Stomach (tissue), 9 donors: Measurements from ENCODE around the gene ELF5. TPM values are rescaled to one million over a fixed set of nuclear protein-coding genes. Genes with fewer than 3 reads are reported as not detected.

ENCODE experiments used
- DNase-seq, 2 donors: peaks; one replicate each; pipeline versions ENCODE4 v3.0.0 to v3.0.0-alpha.2; 2013 to 2019
- H3K27ac ChIP-seq, 5 donors: fragments of 200-600 bp in 4 of 5; sonication (generic) in 4 of 5; one replicate each; pipeline ENCODE4 v1.5.1; 2013 to 2019; ENCODE audit warnings: mild to moderate bottlenecking in 1 of 5, moderate library complexity in 1 of 5
- H3K27me3 ChIP-seq, 3 donors: fragments of 200-600 bp; sonication (generic); one replicate each; pipeline ENCODE4 v1.5.1; 2017 to 2019; ENCODE audit warnings: mixed run types in 1 of 3
- H3K36me3 ChIP-seq, 4 donors: fragments of 200-600 bp; sonication (generic); 1 replicate in 3 of 4; 2 replicates in 1 of 4; pipeline ENCODE4 v1.5.1; 2016 to 2019
- H3K4me1 ChIP-seq, 4 donors: fragments of 200-600 bp; sonication (generic); one replicate each; pipeline ENCODE4 v1.5.1; 2016 to 2019
- H3K4me3 ChIP-seq, 4 donors: fragments of 200-600 bp; sonication (generic) in 3 of 4; one replicate each; pipeline ENCODE4 v1.5.1; 2016 to 2019; ENCODE audit warnings: mild to moderate bottlenecking in 1 of 4
- H3K9me3 ChIP-seq, 4 donors: fragments of 200-600 bp; sonication (generic); one replicate each; pipeline ENCODE4 v1.5.1; 2016 to 2019
- CTCF ChIP-seq, 7 experiments: fragments of 450-650 bp in 4 of 7; fragments of 200-600 bp in 3 of 7; sonication (generic) in 3 of 7; IDR thresholded peaks; one replicate each; pipeline ENCODE4 v1.5.1; 2016 to 2019; ENCODE audit warnings: antibody characterized with exemption in 7 of 7, control low read depth in 2 of 7, mild to moderate bottlenecking in 1 of 7
- EP300 ChIP-seq: sonication (generic); formaldehyde crosslinking; IDR thresholded peaks from one replicate; pipeline ENCODE4 v1.6.1; 2017; ENCODE audit warnings: antibody characterized with exemption
- POLR2A ChIP-seq, 4 donors: fragments of 450-650 bp; IDR thresholded peaks; one replicate each; pipeline ENCODE4 v1.6.1; 2016; ENCODE audit warnings: antibody characterized with exemption in 4 of 4, control low read depth in 2 of 4, mild to moderate bottlenecking in 1 of 4, moderate library complexity in 1 of 4
- POLR2AphosphoS5 ChIP-seq, 3 donors: sonication (generic); formaldehyde crosslinking; IDR thresholded peaks; one replicate each; pipeline ENCODE4 v1.6.1; 2016; ENCODE audit warnings: antibody characterized with exemption in 3 of 3
- WGBS, 5 donors: extraction: QIAGEN DNeasy Blood & Tissue Kit in 3 of 5; methylation state at CpG; one replicate each; pipeline versions ENCODE4 v1.1.5 to v1.1.7; 2013 to 2018; 5-methylcytosine and 5-hydroxymethylcytosine counted together
- intact Hi-C: fragments of 100-400 bp; cut with DNase I; formaldehyde crosslinking; loops from one replicate; pipeline ENCODE4 v1.15.1; 2023; ENCODE audit warnings: low total_unique reads
- polyA plus RNA-seq, 3 donors: library from polyadenylated mRNA; stranded (reverse); fragments of 200-250 nt; gene quantifications; one replicate each; pipeline ENCODE4 v1.2.3, GENCODE V29; 2013
- total RNA-seq, 5 donors: library from RNA; depleted of rRNA; stranded (reverse); fragments of >200 nt; gene quantifications; one replicate each; pipeline versions ENCODE4 v1.1.0 to v1.2.3, GENCODE V29; 2014 to 2016
- donor health status: healthy with polysubstance abuse.
- donor health status: Bipolar disorder and iron deficiency.
- donor health status: healthy.

ELF5 gene
- total and polyA plus RNA-seq, 8 donors, result 0.19 to 0.78 (median 0.55) TPM; not detected in 5

GRCh38 chr11:34516247-34517040, 2.9 kb upstream of the ELF5 start:
- intact Hi-C loops, result no loop called here
- no peak for DNase-seq
- no peaks in the 10 kb centered on the region for H3K36me3 ChIP-seq
- H3K9me3 ChIP-seq, result no peaks in the 10 kb centered on the region
- no peak for TF ChIP-seq EP300
- WGBS, 5 donors, result 85 to 92% (median 89%) methylated on average over 6 of the region's 6 CpGs
- no peaks in the 10 kb centered on the region for H3K27me3 ChIP-seq
- H3K27ac ChIP-seq, result no peak overlapping the region
- H3K4me3 ChIP-seq, result no peak overlapping the region
- peaks cover 0 to 4% (median 0%) of the 10 kb centered on the region in 4 donors for H3K4me1 ChIP-seq

GRCh38 chr11:34514597-34514996, 1.0 kb upstream of the ELF5 start:
- Histone ChIP-seq H3K4me1 (peaks cover 0 to 4% (median 0%) of the 10 kb centered on the region in 4 donors), H3K36me3 (no peaks in the 10 kb centered on the region), H3K9me3 (no peaks in the 10 kb centered on the region), H3K4me3 (no peak overlapping the region), H3K27me3 (no peaks in the 10 kb centered on the region), H3K27ac (no peak overlapping the region)
- 82 to 89% (median 87%) methylated on average over 7 of the region's 7 CpGs for WGBS, 5 donors
- intact Hi-C loops, result no loop called here
- TF ChIP-seq CTCF (IDR thresholded peaks at IDR 0.05) (no peak), EP300 (no peak), POLR2AphosphoS5 (IDR thresholded peaks at IDR 0.05) (no peak), POLR2A (IDR thresholded peaks at IDR 0.05) (no peak)
- no peak for DNase-seq

GRCh38 chr11:34512840-34513681, 533 bp downstream of the ELF5 start:
- 43 to 66% (median 53%) methylated on average over 23 to 24 of the region's 24 CpGs for WGBS, 5 donors
- Histone ChIP-seq H3K36me3 (no peaks in the 10 kb centered on the region), H3K9me3 (no peaks in the 10 kb centered on the region), H3K4me3 (no peak overlapping the region), H3K27me3 (no peaks in the 10 kb centered on the region), H3K4me1 (peaks cover 0 to 4% (median 0%) of the 10 kb centered on the region in 4 donors), H3K27ac (no peak overlapping the region)
- intact Hi-C loops, result no loop called here
- TF ChIP-seq CTCF (IDR thresholded peaks at IDR 0.05) (peak in 5 of 7 experiments; percentile 61 to 84 (median 71)), EP300 (no peak)
- peak; percentile 73 to 87 for DNase-seq

- no peak for DNase-seq
- Histone ChIP-seq H3K36me3 (no peaks in the 10 kb centered on the region), H3K4me1 (peaks cover 0 to 4% (median 0%) of the 10 kb centered on the region in 4 donors), H3K27ac (no peak overlapping the region), H3K9me3 (no peaks in the 10 kb centered on the region), H3K4me3 (no peak overlapping the region), H3K27me3 (no peaks in the 10 kb centered on the region)
- no peak for TF ChIP-seq EP300
- no peak for TF ChIP-seq POLR2A (IDR thresholded peaks at IDR 0.05)
- TF ChIP-seq CTCF (IDR thresholded peaks at IDR 0.05), result no peak
- TF ChIP-seq POLR2AphosphoS5 (IDR thresholded peaks at IDR 0.05), result no peak
- 97 to 100% (median 99%) methylated on average over 2 of the region's 2 CpGs for WGBS, 5 donors
- intact Hi-C loops, result no loop called here
Observed at GRCh38 chr11:34510673-34511072, 2.9 kb downstream of the ELF5 start.
